H1 (cell line): ENCODE results near the gene SPTBN5. TPM values are rescaled to one million over a fixed set of nuclear protein-coding genes. Genes with fewer than 3 reads are reported as not detected.

Experiments
- ATF3 ChIP-seq: IDR thresholded peaks from 2 replicates; pipeline ENCODE4 v1.6.1; 2011; ENCODE audit warnings: low read depth, mild to moderate bottlenecking, low read length; ENCODE audit not compliant: insufficient read depth
- BACH1 ChIP-seq: IDR thresholded peaks from 2 replicates; pipeline ENCODE4 v1.6.1; 2012; ENCODE audit warnings: low read length, improper control_type of control experiment
- CBX8 ChIP-seq: fragments of 300-800, 300-1000 bp; sonication (generic); IDR thresholded peaks from 2 replicates; pipeline ENCODE4 v1.7.1; 2016; ENCODE audit warnings: low read depth, low read length, borderline replicate concordance
- CHD7 ChIP-seq: fragments of 300-600 bp; sonication (generic); IDR thresholded peaks from 2 replicates; pipeline ENCODE4 v1.7.1; 2012; ENCODE audit warnings: low read length, moderate library complexity, mild to moderate bottlenecking, inconsistent platforms; ENCODE audit not compliant: insufficient replicate concordance
- RBBP5 ChIP-seq: IDR thresholded peaks from 2 replicates; pipeline ENCODE4 v1.7.1; 2012; ENCODE audit warnings: low read depth, mild to moderate bottlenecking, inconsistent platforms, low read length, moderate library complexity, borderline replicate concordance
- RFX5 ChIP-seq: IDR thresholded peaks from 2 replicates; pipeline ENCODE4 v1.6.1; 2011; ENCODE audit warnings: low read depth, low read length, improper control_type of control experiment, borderline replicate concordance
- SIN3A ChIP-seq, 2 experiments: IDR thresholded peaks in 1 of 2; conservative IDR thresholded peaks in 1 of 2; 2 replicates each; pipeline ENCODE4 v1.6.1; 2011 to 2012; ENCODE audit warnings: low read length in 2 of 2, improper control_type of control experiment in 1 of 2, low read depth in 1 of 2, mild to moderate bottlenecking in 1 of 2
- SP4 ChIP-seq: IDR thresholded peaks from 2 replicates; pipeline ENCODE4 v1.6.1; 2012; ENCODE audit warnings: low read length, inconsistent platforms
- polyA plus RNA-seq, 7 experiments: library from polyadenylated mRNA; depleted of rRNA in 3 of 7; stranded (reverse) in 5 of 7; unstranded in 2 of 7; fragments of >200 nt in 5 of 7; fragments of 200-250 nt in 2 of 7; gene quantifications; 1 replicate in 5 of 7; 2 replicates in 1 of 7; 4 replicates in 1 of 7; pipeline versions ENCODE4 v1.2.1 to v1.2.3, GENCODE V29; 2011 to 2013; ENCODE audit warnings: missing spikeins in 2 of 7, mixed read lengths in 2 of 7
- total RNA-seq: library from RNA; stranded (reverse); fragmentation: NEBNext Ultra II Directional; extraction: Animal tissue kit (Norgen Biotek cat#: 25700); gene quantifications from 2 replicates; pipeline ENCODE4 v1.2.1, GENCODE V29; 2021

Gene SPTBN5
- total and polyA plus RNA-seq, 2 of the 8 experiments (the other 6 are each of a cell fraction or from before 2014, with no cell fraction given): 0.32 to 0.84 TPM

- no peak for TF ChIP-seq CHD7
- TF ChIP-seq BACH1: no peak
- no peak for TF ChIP-seq ATF3
- no peak for TF ChIP-seq SP4
- no peak for TF ChIP-seq RBBP5
- TF ChIP-seq CBX8: no peak
- no peak for TF ChIP-seq SIN3A (conservative IDR thresholded peaks at IDR 0.05 in 1 of 2, IDR thresholded peaks at IDR 0.05 in 1 of 2; ENCODE audit: low read depth in 1 of 2, low read length in 2 of 2)
- no peak for TF ChIP-seq RFX5
- TF ChIP-seq, all 59 proteins: peak for 0
These were observed 3.7 kb downstream of the SPTBN5 start (continued) for GRCh38 chr15:41890050-41890690.
